Motor neuron (in vitro differentiated cells): ENCODE measurements around the gene IL2RA. TPM values are rescaled to one million over a fixed set of nuclear protein-coding genes. Genes with fewer than 3 reads are reported as not detected.
"Not testable (repeated sequence)": the region's sequence is repeated elsewhere in the genome, so short reads cannot be mapped to it uniquely, and the experiment has no call there.

ENCODE experiments used
- ATAC-seq, 8 experiments: fragments of 200-7000 bp; cut with Tn5 transposase; replicated peaks in 6 of 8; 2 replicates each; pipeline ENCODE4 v1.8.0; 2021; ENCODE audit warnings: mild to moderate bottlenecking in 8 of 8, moderate library complexity in 8 of 8
- H3K27ac ChIP-seq, 2 donors: fragments of 250-450 bp; sonication (Bioruptor Pico); 2 replicates each; pipeline ENCODE4 v1.9.0; 2021; ENCODE audit warnings: antibody characterized with exemption in 2 of 2, mild to moderate bottlenecking in 2 of 2, moderate library complexity in 1 of 2
- H3K4me1 ChIP-seq, 2 donors: fragments of 250-450 bp; sonication (Bioruptor Pico); replicated peaks in 1 of 2; 2 replicates each; pipeline ENCODE4 v1.6.1; 2021; ENCODE audit warnings: antibody characterized with exemption in 2 of 2, mild to moderate bottlenecking in 2 of 2, moderate library complexity in 1 of 2
- H3K4me3 ChIP-seq, 5 donors: fragments of 250-450 bp; sonication (Bioruptor Pico); 2 replicates each; pipeline ENCODE4 v1.9.0; 2021; ENCODE audit warnings: antibody characterized with exemption in 5 of 5, mild to moderate bottlenecking in 5 of 5, moderate library complexity in 4 of 5
- WGBS, 10 experiments: fragments of 450-650 bp; shearing (Covaris generic); methylation state at CpG; one replicate each; pipeline ENCODE4 v1.0.0; 2022; 5-methylcytosine and 5-hydroxymethylcytosine counted together
- in situ Hi-C, 9 experiments: fragments of 400-800 bp; cut with MboI; loops; one replicate each; pipeline ENCODE4 v1.15.0; 2021; ENCODE audit warnings: low sequenced_read_pairs in 9 of 9, low pct_unique_long_range_greater_than_20kb in 2 of 9; ENCODE audit not compliant: unreplicated experiment in 9 of 9
- total RNA-seq, 8 experiments: library from RNA; unstranded; fragments of 300-600 nt; gene quantifications; 2 replicates each; pipeline versions ENCODE4 v1.2.3 to v1.2.4, GENCODE V29; 2022

The IL2RA gene
- total RNA-seq, 8 experiments from 2014 or later = 0.09 to 0.66 (median 0.15) TPM; not detected in 5

DNA sequence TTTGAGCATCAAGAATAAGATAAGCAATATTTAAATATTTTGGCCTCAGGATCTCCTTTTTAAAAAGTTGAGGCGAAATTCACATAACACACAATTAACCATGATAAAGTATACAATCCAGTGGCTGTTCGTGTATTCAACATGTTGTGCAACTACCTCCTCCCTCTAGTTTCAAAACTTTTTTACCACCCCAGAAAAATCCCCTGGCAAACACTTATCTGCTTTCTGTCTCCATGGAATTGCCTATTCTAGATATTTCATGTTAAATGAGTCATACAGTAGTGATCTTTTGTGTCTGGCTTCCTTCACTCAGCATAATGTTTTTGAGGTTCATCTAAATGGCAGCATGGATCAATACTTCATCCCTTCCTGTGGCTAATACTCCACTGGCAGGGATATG lies 53.0 kb downstream of the IL2RA start:
- in situ Hi-C loops = no loop called here
- no peaks in the 10 kb centered on the region for H3K4me1 ChIP-seq
- H3K4me3 ChIP-seq = no peak overlapping the region
- no peak overlapping the region for H3K27ac ChIP-seq
- WGBS, 10 experiments = 41 to 100% (median 71%) methylated on average over 1 to 2 of the region's 2 CpGs; no CpG with 5 or more reads in 3 of the 10 experiments
- ATAC-seq = peak in 2 of 8 experiments; percentile 67 to 74

DNA sequence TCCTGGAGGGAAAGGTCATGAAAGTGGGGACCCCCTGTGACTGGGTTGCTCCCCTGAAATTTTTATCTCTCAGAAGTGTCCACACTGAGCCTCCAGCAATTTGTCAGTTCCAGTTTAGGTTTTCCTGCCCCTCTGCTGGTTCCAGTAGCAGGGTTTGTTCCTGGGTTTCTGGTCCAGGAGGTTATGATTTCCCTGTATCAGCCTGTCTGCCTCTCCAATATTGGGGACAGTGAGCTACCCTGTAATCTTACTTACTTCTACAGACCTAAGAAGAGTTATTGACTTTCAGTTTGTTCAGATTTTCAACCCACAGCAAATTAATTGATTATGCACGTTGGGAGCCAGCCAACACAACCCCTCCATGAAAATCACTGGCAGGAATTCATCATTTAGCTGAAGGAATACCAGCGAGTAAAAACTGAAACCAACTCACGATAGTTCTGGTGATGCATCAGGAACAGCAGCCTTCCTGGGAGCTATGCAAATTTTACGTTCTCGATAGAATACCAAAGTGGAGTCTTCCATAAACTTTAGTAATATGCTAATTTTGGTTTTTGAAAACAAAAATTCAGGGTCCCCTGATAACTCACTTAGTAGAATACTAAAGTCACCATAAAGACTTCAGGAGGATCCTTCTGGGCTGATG lies 53.5 kb downstream of the IL2RA start:
- peak in 2 of 8 experiments; percentile 70 to 84 for ATAC-seq
- in situ Hi-C loops = no loop called here
- no peaks in the 10 kb centered on the region for H3K4me1 ChIP-seq
- 8 to 82% (median 62%) methylated on average over 3 to 5 of the region's 5 CpGs; no CpG with 5 or more reads in 3 of the 10 experiments for whole genome bisulfite sequencing, 10 experiments
- H3K4me3 ChIP-seq = no peak overlapping the region
- H3K27ac ChIP-seq = no peak overlapping the region

DNA sequence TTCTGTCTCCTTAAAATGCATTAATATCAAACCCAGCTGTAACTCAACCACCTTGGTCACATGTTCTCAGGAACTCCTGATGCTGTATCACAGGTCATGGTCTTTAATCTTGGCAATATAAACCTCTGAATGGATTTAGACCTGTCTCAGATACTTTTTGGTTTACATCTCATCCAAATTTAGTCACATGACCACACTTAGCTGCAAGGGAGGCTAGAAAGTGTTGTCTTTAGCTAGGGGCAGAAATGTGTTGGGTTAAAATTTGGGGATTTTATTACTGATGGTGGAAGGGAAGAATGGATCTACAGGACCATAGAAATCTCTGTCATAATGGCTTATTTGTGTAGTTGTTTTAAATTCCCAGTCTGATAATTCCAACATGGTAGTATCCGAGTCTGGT lies 55.2 kb downstream of the IL2RA start:
- 0 to 100% (median 83%) methylated on average over 1 of the region's 1 CpG; no CpG with 5 or more reads in 3 of the 10 experiments for WGBS, 10 experiments
- no peak overlapping the region for H3K4me3 ChIP-seq
- H3K4me1 ChIP-seq = no peaks in the 10 kb centered on the region
- in situ Hi-C loops = no loop called here
- no peak for ATAC-seq
- H3K27ac ChIP-seq = no peak overlapping the region

DNA sequence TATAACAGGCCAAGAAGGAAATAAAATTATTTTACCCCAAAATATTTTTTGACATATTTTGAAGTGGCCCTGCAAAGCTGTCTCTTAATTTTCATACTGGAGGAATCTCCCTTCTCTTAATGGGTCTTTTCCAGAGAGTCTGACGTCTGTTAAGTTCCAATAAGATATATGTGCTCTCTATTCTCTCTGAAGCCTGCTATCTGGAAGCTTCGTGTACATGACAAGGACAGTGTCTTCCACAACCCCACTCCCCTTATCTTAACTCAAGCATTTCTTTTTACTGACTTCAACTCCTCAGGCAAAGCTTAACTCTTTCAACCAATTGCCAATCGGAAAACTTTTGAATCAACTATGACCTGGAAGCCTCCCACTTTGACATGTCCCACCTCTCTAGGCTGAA lies 55.6 kb downstream of the IL2RA start:
- ATAC-seq = no peak
- in situ Hi-C loops = no loop called here
- Histone ChIP-seq H3K4me1 (no peaks in the 10 kb centered on the region), H3K4me3 (no peak overlapping the region), H3K27ac (no peak overlapping the region)
- WGBS, 10 experiments = 34 to 100% (median 69%) methylated on average over 1 to 3 of the region's 3 CpGs; no CpG with 5 or more reads in 2 of the 10 experiments

DNA sequence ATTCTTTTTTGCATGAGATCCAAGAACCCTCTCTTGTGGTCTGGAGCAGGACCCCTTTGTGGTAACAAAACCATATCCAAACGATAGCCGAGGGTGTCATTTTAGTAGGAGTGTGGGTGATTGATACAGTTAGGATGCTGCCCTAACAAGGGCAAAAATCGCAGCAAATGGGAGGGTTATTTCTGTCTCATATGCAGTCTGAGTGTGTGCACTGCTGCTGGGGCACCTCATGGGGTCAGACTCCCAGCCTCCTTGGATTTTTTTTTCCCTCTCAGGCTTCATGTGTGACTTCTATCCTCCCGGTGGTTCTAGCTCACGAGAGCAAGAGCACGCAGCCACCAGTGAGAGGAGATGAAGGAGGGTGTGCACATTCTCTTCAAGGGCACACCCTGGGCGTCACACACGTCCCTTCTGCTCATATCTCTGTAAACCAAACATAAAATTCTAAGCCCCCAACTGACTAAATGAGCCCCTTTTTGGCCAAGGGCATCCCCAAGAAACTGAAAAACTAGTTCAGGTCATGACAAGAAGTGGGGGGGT lies 56.2 kb downstream of the IL2RA start:
- H3K27ac ChIP-seq = no peak overlapping the region
- WGBS, 10 experiments = 10 to 100% (median 81%) methylated on average over 1 to 8 of the region's 8 CpGs; no CpG with 5 or more reads in 2 of the 10 experiments

DNA sequence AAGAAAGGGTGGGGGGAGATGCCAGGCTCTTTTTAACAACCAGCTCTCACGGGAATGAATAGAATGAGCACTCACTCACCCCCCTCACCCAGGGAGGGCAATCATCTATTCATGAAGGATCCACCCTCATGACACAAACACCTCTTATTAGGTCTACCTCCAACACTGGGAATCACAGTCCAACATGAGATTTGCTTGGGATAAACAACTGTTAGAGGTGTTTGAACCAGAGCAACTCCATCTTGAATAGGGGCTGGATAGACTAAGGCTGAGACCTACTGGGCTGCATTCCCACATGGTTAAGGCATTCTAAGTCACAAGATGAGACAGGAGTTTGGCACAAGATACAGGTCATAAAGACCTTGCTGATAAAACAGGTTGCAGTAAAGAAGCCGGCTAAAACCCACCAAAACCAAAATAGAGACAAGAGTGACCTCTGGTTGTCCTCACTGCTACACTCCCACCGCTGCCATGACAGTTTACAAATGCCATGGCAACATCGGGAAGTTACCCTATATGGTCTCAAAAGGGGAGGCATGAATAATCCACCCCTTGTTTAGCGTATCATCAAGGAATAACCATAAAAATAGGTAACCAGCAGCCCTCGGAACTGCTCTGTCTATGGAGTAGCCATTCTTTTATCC lies 56.9 kb downstream of the IL2RA start:
- H3K4me1 ChIP-seq, ATAC-seq, H3K4me3 ChIP-seq, H3K27ac ChIP-seq, in situ Hi-C loops: not testable (repeated sequence)
- WGBS, 10 experiments = 40 to 100% (median 80%) methylated on average over 1 to 5 of the region's 6 CpGs; no CpG with 5 or more reads in 1 of the 10 experiments

More for the DNA sequence above, 56.2 kb downstream of the IL2RA start:
- peak in 2 of 8 experiments; percentile 43 to 48 for ATAC-seq
- Histone ChIP-seq H3K4me1 (no peaks in the 10 kb centered on the region), H3K4me3 (no peak overlapping the region)
- in situ Hi-C loops = no loop called here

DNA sequence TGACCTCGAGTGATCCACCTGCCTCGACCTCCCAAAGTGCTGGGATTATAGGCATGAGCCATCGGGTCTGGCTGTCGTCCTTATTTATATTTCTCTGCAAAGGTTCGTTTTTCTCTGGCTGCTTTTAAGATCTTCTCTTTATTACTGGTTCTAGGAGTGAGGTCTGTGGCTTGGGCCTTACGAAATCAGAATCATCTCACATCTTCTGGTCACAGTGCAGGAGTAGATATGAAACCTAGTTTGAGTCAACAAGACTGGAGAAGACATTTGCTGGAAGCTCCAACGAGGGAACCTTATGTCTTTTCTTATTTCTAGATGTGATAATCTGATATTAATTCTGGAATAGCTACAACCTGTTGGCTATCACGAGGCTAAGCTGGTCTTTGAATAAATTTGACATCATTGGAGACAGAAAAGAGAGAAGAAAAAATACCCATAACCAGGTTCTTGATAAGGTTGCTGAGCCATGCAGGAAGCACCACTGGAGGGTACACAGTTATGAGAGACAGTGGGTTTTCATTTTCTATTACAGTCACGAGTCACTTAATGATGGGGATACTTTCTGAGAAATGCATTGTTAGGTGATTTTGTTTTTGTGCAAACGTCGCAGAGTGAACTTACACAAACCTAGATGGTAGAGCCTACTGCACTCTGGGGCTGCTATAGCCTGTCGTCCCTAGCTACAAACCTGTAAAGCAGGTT lies 59.2 kb downstream of the IL2RA start:
- WGBS, 10 experiments = 27 to 74% (median 57%) methylated on average over 4 to 10 of the region's 12 CpGs; no CpG with 5 or more reads in 1 of the 10 experiments
- no peak for ATAC-seq
- in situ Hi-C loops = no loop called here
- Histone ChIP-seq H3K27ac (no peak overlapping the region), H3K4me1 (no peaks in the 10 kb centered on the region), H3K4me3 (no peak overlapping the region)

DNA sequence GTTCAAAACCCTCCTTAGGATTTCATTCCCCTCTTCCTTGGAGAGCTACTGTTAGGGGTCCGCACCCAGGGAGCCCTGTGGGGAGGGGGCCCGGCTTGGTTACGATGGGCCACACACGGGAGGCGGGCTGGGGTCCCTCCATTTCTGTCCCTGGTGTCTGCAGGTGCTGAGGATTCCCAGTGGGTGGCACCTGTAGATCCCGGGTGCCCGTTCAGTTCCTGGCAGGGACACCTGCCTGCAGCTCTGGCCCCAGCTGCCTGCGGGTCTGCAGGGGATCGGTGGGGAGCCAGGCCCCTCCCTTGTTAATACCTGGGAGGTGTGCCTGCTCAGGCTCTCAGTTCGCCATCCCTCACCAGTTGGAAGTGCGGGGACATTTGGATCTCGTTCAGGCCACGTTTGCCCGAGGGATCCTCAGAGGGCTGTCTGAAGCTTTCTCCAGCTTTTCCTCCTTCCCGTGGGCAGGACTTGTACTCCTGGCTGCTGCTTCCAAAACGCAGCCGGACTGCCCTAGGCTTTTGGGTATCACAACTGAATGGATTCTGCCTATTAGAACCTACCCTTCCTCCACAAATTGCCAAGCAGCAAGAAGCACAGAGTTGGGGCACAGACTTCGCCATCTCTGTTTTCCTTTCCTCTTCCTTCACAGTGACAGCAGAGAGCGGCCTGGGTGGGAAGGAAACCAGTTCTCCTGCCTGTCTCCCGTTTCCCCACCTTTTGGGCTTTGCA lies 62.6 kb downstream of the IL2RA start:
- 0 to 100% (median 69%) methylated on average over 1 to 14 of the region's 20 CpGs; no CpG with 5 or more reads in 1 of the 10 experiments for WGBS, 10 experiments
- no peak overlapping the region for H3K4me3 ChIP-seq
- H3K27ac ChIP-seq = no peak overlapping the region
- no peak for ATAC-seq
- in situ Hi-C loops = no loop called here
- H3K4me1 ChIP-seq = no peaks in the 10 kb centered on the region

DNA sequence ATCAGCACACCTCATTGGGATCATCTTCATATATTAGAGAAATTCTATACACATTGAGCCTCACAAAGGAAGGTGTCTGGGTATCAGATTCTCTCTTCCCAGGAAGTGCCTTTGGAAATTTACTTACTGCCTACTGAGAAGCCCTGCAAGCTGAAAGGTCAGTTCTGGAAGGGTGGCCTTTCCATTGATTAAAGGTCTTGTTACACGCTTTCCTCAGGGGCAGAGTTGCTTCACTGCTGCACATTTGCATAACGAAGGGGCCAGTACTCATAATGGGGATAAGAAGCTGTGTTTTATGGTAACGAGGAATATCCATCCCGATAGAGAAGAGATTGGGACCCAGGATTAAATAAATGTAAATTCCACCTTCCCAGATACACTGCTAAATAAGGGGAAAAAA lies 65.5 kb downstream of the IL2RA start:
- in situ Hi-C loops = no loop called here
- ATAC-seq = no peak
- WGBS, 10 experiments = 0 to 93% (median 34%) methylated on average over 1 to 4 of the region's 4 CpGs; no CpG with 5 or more reads in 1 of the 10 experiments
- no peak overlapping the region for H3K27ac ChIP-seq
- no peaks in the 10 kb centered on the region for H3K4me1 ChIP-seq
- no peak overlapping the region for H3K4me3 ChIP-seq

DNA sequence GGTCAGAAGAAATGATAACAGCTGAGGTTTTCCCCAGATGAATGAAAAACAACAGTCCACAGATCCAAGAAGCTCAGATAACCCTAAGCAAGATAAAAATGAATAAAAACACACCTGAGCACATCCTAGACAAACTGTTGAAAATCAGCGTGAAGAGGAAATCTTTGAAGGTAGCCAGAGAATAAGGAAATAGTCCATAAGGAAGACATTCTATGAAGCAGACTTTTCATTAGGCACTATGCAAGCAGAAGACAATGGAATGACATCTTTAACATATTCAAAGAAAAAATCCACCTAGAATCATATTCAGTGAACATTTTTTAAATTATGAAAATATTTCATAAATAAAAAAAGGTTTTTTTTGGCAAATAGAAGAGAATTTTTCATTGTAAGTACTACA lies 69.8 kb downstream of the IL2RA start:
- ATAC-seq = no peak
- no peak overlapping the region for H3K27ac ChIP-seq
- no peaks in the 10 kb centered on the region for H3K4me1 ChIP-seq
- 19 to 100% (median 84%) methylated on average over 1 of the region's 1 CpG; no CpG with 5 or more reads in 2 of the 10 experiments for WGBS, 10 experiments
- no peak overlapping the region for H3K4me3 ChIP-seq
- in situ Hi-C loops = no loop called here

DNA sequence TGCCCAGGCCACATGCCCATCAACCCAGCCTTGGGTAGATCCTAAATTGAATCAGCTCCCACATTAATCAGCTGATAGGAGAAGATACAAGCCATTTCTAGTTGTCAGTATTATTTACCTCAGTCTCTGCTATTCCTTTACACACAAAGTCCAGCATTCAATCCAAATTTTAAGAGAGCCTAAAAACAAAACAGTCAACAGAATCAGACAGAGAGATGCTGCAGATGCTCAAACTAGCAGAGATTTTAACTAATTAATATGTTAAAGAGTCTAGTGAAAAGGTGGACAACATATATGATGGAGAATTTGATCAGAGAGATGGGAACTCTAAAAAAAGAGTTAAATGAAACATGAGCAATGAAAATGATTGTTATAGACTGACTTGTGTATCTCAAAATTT lies 70.5 kb downstream of the IL2RA start:
- Histone ChIP-seq H3K4me3 (no peak overlapping the region), H3K4me1 (no peaks in the 10 kb centered on the region), H3K27ac (no peak overlapping the region)
- ATAC-seq = no peak
- in situ Hi-C loops = no loop called here

DNA sequence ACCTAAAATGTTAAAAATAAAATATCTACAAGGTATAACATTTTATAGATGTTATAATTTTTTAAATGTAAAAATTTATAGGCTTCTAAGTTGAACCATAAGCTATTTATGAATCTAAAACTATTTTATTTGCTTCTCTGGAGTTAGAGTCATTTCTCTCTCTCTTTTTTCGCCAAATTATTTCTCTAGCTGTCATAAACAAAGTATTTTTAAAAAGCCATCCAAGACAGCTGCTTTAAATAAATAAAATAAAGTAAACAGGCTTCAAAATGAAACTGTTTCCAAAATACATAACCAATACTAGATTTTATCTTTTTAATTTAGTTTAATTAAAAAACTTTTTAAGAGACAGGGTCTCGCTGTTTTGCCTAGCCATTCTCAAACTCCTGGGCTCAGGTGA lies 72.4 kb downstream of the IL2RA start:
- ATAC-seq = no peak
- Histone ChIP-seq H3K4me3 (no peak overlapping the region), H3K4me1 (no peaks in the 10 kb centered on the region), H3K27ac (no peak overlapping the region)
- in situ Hi-C loops = no loop called here
- WGBS, 10 experiments = 14 to 100% (median 64%) methylated on average over 1 to 2 of the region's 2 CpGs
